ENCODE measurements around the gene ZNF93.

- TF ChIP-seq CTCF (IDR thresholded peaks at IDR 0.05) (no peak), POLR2AphosphoS5 (IDR thresholded peaks at IDR 0.05) (no peak)
Observed at GRCh38 chr19:19884583-19884982, 16.2 kb upstream of the ZNF93 start.

Data from prostate gland (tissue), 2 donors.